ENCODE measurements around the gene DTNA. TPM values are rescaled to one million over a fixed set of nuclear protein-coding genes. Genes with fewer than 3 reads are reported as not detected.

DTNA gene
- total RNA-seq, 4 donors from 2014 or later, result 6.7 to 30.5 (median 9.5) TPM

DNA sequence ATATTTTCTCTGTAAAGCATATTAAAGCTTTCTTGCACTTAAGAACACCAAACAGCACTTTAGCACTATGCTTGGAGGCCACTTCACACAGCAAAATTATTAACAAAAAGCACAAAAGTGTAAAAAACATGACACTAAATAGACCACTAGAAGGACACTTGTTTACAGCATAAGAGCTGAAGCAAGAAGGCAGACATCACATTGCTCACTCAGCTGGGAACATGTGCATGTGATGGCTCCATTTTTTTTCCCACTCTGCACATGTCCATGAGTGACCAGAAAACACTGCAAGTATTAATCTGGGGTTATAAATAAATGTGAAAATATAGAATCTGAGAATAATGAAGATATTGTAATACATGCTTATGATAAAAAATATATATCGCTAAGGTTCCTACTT, 228.0 kb downstream of the DTNA start:
- H3K4me3 ChIP-seq, result no peak overlapping the region
- no peak overlapping the region for H3K27ac ChIP-seq
- no peak for DNase-seq
- TF ChIP-seq CTCF (IDR thresholded peaks at IDR 0.05) (no peak), POLR2A (IDR thresholded peaks at IDR 0.05) (no peak)
- H3K36me3 ChIP-seq, result no peaks in the 10 kb centered on the region
- H3K4me1 ChIP-seq, result no peaks in the 10 kb centered on the region
- no peaks in the 10 kb centered on the region for H3K9me3 ChIP-seq
- H3K27me3 ChIP-seq, result no peaks in the 10 kb centered on the region

Measured in Peyer's patch (tissue), 4 donors.